NB4 (cell line): Measurements from ENCODE around the gene PITX1.
"Not testable (repeated sequence)": the region's sequence is repeated elsewhere in the genome, so short reads cannot be mapped to it uniquely, and the experiment has no call there.

Experiments
- DNase-seq: peaks from one replicate; pipeline ENCODE4 v3.0.0; 2010; ENCODE audit warnings: low read depth
- H3K4me3 ChIP-seq: one replicate; pipeline ENCODE4 v1.5.1; 2011; ENCODE audit warnings: mild to moderate bottlenecking, low read depth, low read length, moderate library complexity
- CTCF ChIP-seq: IDR thresholded peaks from one replicate; pipeline ENCODE4 v1.5.1; 2012; ENCODE audit warnings: low read depth, low read length
- MYC ChIP-seq: IDR thresholded peaks from 2 replicates; pipeline ENCODE4 v1.6.1; 2011; ENCODE audit warnings: low read depth, low read length
- POLR2A ChIP-seq: IDR thresholded peaks from 2 replicates; pipeline ENCODE4 v1.6.1; 2011; ENCODE audit warnings: mild to moderate bottlenecking; ENCODE audit not compliant: insufficient read length; ENCODE audit errors: extremely low read depth
- TF ChIP-seq, protein P1 (sequence below): IDR thresholded peaks from 2 replicates; pipeline ENCODE4 v1.6.1; 2011; ENCODE audit warnings: low read depth, low read length

The PITX1 gene

GRCh38 chr5:134992148-134992547 lies 41.9 kb downstream of the PITX1 start:
- no peak for TF ChIP-seq POLR2A
- TF ChIP-seq MYC: no peak
- no peak for TF ChIP-seq CTCF
- H3K4me3 ChIP-seq: no peak overlapping the region

GRCh38 chr5:134990183-134990582 lies 43.8 kb downstream of the PITX1 start:
- DNase-seq, H3K4me3 ChIP-seq: not testable (repeated sequence)

More at GRCh38 chr5:134992148-134992547, 41.9 kb downstream of the PITX1 start:
- DNase-seq: no peak

DNA sequence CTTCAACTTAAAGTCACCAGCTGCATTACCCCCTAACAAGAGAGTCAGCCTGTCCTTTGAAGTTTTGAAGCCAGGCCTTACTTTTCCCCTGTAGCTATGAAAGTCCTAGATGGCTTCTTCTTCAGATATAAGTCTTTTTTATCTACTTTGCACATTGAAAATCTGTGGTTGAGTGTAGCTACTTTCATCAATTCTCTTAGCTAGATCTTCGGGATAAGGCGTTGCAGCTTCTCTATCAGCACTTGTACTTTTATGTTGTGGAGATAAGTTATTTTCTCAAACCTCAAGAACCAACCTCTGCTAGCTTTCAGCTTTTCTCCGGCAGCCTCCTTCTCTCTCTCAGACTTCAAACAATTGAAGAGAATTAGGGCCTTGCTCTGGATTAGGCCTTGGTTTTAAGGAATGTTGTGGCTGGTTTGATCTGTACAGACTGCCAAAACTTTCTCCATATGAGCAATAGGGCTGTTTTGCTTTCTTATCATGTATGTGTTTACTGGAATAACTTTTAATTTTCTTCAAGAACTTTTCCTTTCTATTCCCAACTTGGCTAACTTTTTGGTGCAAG lies 44.7 kb downstream of the PITX1 start:
- no peak for TF ChIP-seq MYC
- TF ChIP-seq, protein P1, sequence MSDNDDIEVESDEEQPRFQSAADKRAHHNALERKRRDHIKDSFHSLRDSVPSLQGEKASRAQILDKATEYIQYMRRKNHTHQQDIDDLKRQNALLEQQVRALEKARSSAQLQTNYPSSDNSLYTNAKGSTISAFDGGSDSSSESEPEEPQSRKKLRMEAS: no peak
- TF ChIP-seq CTCF: no peak
- no peak for TF ChIP-seq POLR2A
- DNase-seq: no peak

DNA sequence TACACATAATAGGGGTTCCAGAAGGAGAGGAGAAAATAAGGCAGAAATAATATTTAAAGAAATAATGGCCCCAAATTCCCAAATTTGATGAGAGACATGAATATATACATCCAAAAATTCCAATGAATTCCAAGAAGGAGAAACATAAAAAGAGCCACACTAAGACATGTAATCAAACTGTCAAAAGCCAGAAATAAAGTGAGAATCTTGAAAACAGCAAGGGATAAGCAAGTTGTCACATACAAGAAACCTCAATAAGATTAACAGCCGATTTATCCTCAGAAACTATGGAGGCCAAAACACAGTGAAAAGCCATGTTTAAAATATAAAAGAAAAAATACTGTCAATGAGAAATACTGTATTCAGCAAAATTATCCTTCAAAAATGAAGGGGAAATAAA lies 51.8 kb downstream of the PITX1 start:
- no peak overlapping the region for H3K4me3 ChIP-seq
- TF ChIP-seq MYC (no peak), CTCF (no peak), POLR2A (no peak)
- TF ChIP-seq, protein P1: no peak
- no peak for DNase-seq

More for the DNA sequence above, 44.7 kb downstream of the PITX1 start:
- H3K4me3 ChIP-seq: no peak overlapping the region

- DNase-seq: no peak
- TF ChIP-seq, protein P1: no peak
- TF ChIP-seq POLR2A: no peak
- TF ChIP-seq MYC: no peak
- TF ChIP-seq CTCF: no peak
- no peak overlapping the region for H3K4me3 ChIP-seq
Observed at GRCh38 chr5:134979416-134979815, 54.6 kb downstream of the PITX1 start.
